HPDE6-E6E7 (cell line): ENCODE data around the gene KIF5B.
A peak's percentile ranks its signal among the peaks of the same experiment; 100 is the strongest.

Source experiments
- DNase-seq: peaks from one replicate; pipeline ENCODE4 v3.0.0; 2011; ENCODE audit warnings: missing footprints; ENCODE audit errors: extremely low spot score

KIF5B gene

GRCh38 chr10:31961277-31962074, 94.7 kb downstream of the KIF5B start:
- peak; percentile 14 for DNase-seq

- no peak for DNase-seq
These were observed 96.6 kb downstream of the KIF5B start for GRCh38 chr10:31959461-31960173.
